Coronary artery (tissue), 2 donors: ENCODE data around the gene SSX2.
"Not testable (repeated sequence)": the region's sequence is repeated elsewhere in the genome, so short reads cannot be mapped to it uniquely, and the experiment has no call there.

ENCODE experiments used
- DNase-seq: peaks from one replicate; pipeline ENCODE4 v3.0.0-alpha.2; 2017; ENCODE audit warnings: low spot score
- H3K27ac ChIP-seq, 2 donors: fragments of 200-600 bp; sonication (generic); one replicate each; pipeline ENCODE4 v1.5.1; 2016 to 2019
- H3K4me3 ChIP-seq: fragments of 200-600 bp; sonication (generic); 2 replicates; pipeline ENCODE4 v1.5.1; 2016; ENCODE audit warnings: mild to moderate bottlenecking, moderate library complexity

SSX2 gene

DNA sequence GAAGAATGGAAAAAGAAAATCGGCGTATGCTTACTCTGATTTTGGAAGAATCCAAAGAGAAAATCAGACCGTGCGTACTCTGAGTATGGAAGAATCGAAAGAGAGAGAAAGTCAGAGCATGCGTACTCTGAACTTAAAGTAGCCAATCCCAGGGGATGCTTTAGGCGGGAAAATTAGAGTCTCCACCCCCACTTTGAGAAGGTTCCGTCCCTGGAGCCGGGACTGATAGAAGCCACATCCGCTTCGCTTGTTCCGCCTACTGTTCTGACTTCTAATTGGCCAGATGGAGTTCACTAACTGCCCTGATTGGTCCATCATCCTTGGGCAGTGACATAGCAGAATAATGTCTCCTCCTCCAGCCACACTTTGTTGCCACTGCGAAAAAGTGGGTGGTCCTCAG is at the start of gene SSX2:
TSS of gene SSX2 (minus strand) at position 101 of the 400 bp plus-strand sequence. CDS start 1,429 bp downstream, outside the sequence.
- not testable (repeated sequence) for H3K4me3 ChIP-seq, H3K27ac ChIP-seq, DNase-seq

GRCh38 chrX:52750952-52751351 is 44.0 kb upstream of the SSX2 start, which contains the start of gene SSX2B:
Gene SSX2B (plus strand): TSS chrX:52751252. CDS start chrX:52752681, 1,429 bp downstream.
- not testable (repeated sequence) for H3K4me3 ChIP-seq, DNase-seq, H3K27ac ChIP-seq

GRCh38 chrX:52692034-52692433 is 14.9 kb downstream of the SSX2 start:
- not testable (repeated sequence) for H3K27ac ChIP-seq, DNase-seq, H3K4me3 ChIP-seq

DNA sequence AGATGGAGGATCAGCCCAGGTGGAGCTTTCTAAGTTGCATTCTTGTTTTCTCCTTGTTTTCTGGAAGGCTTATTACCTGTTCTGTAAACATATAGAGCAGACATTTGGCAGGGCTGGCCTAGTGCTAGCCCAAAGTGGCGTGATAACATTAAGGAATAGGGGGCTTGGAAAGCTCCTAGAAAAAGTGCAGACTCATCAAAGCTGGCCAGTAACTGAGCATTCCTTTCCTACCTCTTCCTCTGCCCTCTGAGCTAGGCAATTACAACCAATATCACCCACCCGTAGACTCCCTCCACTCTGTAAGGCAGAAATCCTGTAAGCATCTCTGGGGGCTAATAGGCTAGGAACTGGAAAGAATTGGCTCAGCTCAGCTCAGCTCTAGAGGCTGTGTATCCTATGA is 44.8 kb downstream of the SSX2 start:
- not testable (repeated sequence) for H3K27ac ChIP-seq, H3K4me3 ChIP-seq, DNase-seq

- not testable (repeated sequence) for H3K27ac ChIP-seq, H3K4me3 ChIP-seq, DNase-seq
These were observed 51.5 kb downstream of the SSX2 start for GRCh38 chrX:52655475-52655874.

- H3K4me3 ChIP-seq, DNase-seq, H3K27ac ChIP-seq: not testable (repeated sequence)
These were observed 52.2 kb downstream of the SSX2 start, which contains the start of gene SSX7 for GRCh38 chrX:52654800-52655199. Gene SSX7 (minus strand): TSS chrX:52654900. CDS start chrX:52653472, 1,428 bp downstream.

GRCh38 chrX:52650676-52651075 is 56.3 kb downstream of the SSX2 start:
- H3K4me3 ChIP-seq, H3K27ac ChIP-seq, DNase-seq: not testable (repeated sequence)

- not testable (repeated sequence) for H3K4me3 ChIP-seq, H3K27ac ChIP-seq, DNase-seq
These were observed 58.0 kb downstream of the SSX2 start for GRCh38 chrX:52648956-52649355.
